ENCODE results near the gene ADAMTS13.

ADAMTS13 gene

GRCh38 chr9:133378408-133378962, 43.7 kb upstream of the ADAMTS13 start:
- TF ChIP-seq CTCF (IDR thresholded peaks at IDR 0.05; ENCODE audit: control insufficient read depth, extremely low read depth, insufficient read depth) = no peak
- no peak for DNase-seq (ENCODE audit: low read depth)
- H3K4me3 ChIP-seq (ENCODE audit: low read depth, low read length) = no peak overlapping the region

DNA sequence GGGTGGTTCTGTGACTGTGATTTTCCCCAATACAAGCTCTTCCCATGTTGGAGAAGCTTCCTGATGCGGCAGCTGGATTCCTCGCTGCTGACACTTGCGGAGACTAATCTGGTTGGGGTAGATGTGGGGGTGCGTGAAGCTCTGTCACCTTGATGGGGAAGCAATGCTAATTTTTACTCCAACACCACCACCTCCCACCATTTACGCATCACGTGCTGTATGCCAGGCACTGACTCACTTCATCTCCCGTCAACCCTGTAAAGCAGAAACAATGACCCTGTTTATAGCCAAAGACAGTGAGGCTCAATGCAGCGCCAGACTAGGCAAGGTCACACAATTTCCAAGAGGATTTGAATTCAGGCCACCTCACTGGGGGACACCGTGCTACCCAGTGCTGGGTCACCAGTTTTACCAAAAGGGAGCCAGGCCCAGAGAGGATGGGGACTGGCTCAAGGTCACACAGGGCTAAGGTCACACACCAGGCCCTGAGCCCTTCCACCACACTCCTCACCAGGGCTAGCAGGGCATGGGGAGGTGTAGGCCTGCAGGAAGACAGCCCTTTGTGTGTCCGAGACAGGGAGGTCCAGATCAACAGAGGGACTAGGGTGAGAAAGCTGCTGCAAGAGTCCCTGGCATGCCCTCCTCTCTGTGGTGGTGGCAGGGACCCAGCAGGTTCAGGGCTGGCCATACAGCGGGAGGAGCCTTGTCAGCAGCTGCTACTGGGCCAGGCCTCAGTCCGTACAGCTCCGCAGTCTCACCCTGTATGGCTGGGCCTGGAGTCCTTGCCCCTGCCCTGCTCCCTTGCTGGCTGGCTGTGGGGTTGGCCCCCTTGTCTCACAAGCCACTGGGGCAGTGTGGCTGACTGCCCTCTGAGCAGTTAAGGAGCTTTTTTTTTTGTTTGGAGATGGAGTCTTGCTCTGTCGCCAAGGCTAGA, 42.7 kb upstream of the ADAMTS13 start:
- no peak for TF ChIP-seq CTCF (IDR thresholded peaks at IDR 0.05; ENCODE audit: control insufficient read depth, extremely low read depth, insufficient read depth)
- H3K4me3 ChIP-seq (ENCODE audit: low read depth, low read length) = no peak overlapping the region
- no peak for DNase-seq (ENCODE audit: low read depth)

GRCh38 chr9:133380734-133381133, 41.4 kb upstream of the ADAMTS13 start:
- no peak for DNase-seq (ENCODE audit: low read depth)
- no peak overlapping the region for H3K4me3 ChIP-seq (ENCODE audit: low read depth, low read length)
- TF ChIP-seq CTCF (IDR thresholded peaks at IDR 0.05; ENCODE audit: control insufficient read depth, extremely low read depth, insufficient read depth) = no peak

DNA sequence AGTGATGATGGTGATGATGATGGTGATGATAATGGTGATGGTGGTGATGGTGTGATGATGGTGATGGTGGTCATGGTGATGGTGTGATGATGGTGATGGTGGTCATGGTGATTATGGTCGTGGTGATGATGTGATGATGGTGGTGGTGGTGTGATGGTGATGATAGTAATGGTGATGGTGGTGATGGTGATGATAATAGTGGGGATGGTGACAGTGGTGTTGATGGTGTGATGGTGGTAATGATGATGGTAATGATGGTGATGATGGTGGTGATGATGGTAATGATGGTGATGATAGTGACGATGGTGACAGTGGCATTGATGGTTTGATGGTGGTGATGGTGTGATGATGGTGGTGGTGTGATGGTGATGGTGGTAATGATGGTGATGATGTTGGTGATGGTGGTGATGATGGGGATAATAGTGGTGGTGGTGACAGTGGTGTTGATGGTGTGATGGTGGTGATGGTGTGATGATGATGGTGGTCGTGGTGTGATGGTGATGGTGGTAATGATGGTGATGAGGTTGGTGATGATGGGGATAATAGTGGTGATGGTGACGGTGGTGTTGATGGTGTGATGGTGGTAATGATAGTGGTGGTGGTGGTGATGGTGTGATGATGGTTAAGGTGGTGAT, 39.5 kb upstream of the ADAMTS13 start:
- no peak overlapping the region for H3K4me3 ChIP-seq (ENCODE audit: low read depth, low read length)
- DNase-seq (ENCODE audit: low read depth) = no peak
- no peak for TF ChIP-seq CTCF (IDR thresholded peaks at IDR 0.05; ENCODE audit: control insufficient read depth, extremely low read depth, insufficient read depth)

DNA sequence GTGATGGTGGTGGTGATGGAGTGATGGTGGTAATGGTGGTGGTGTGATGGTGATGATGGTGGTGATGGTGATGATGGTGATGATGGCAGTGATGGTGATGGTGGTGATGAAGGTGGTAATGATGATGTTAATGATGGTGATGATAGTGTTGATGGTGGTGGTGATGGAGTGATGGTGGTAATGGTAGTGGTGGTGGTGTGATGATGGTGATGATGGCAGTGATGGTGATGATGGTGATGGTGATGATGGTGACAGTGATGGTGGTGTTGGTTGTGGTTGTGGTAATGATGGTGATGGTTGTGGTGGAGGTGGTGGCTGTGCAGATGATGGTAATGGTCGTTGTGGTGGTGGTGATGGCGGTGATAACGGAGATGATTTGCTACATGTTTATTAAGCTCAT, 38.7 kb upstream of the ADAMTS13 start:
- H3K4me3 ChIP-seq (ENCODE audit: low read depth, low read length) = no peak overlapping the region
- TF ChIP-seq CTCF (IDR thresholded peaks at IDR 0.05; ENCODE audit: control insufficient read depth, extremely low read depth, insufficient read depth) = no peak
- DNase-seq (ENCODE audit: low read depth) = no peak

GRCh38 chr9:133384736-133385321, 37.3 kb upstream of the ADAMTS13 start:
- H3K4me3 ChIP-seq (ENCODE audit: low read depth, low read length) = no peak overlapping the region
- no peak for DNase-seq (ENCODE audit: low read depth)
- no peak for TF ChIP-seq CTCF (IDR thresholded peaks at IDR 0.05; ENCODE audit: control insufficient read depth, extremely low read depth, insufficient read depth)

Measured in LNCaP clone FGC (cell line).